ENCODE measurements around the gene HNRNPA0.
"Not testable (repeated sequence)": the region's sequence is repeated elsewhere in the genome, so short reads cannot be mapped to it uniquely, and the experiment has no call there.

HNRNPA0 gene

DNA sequence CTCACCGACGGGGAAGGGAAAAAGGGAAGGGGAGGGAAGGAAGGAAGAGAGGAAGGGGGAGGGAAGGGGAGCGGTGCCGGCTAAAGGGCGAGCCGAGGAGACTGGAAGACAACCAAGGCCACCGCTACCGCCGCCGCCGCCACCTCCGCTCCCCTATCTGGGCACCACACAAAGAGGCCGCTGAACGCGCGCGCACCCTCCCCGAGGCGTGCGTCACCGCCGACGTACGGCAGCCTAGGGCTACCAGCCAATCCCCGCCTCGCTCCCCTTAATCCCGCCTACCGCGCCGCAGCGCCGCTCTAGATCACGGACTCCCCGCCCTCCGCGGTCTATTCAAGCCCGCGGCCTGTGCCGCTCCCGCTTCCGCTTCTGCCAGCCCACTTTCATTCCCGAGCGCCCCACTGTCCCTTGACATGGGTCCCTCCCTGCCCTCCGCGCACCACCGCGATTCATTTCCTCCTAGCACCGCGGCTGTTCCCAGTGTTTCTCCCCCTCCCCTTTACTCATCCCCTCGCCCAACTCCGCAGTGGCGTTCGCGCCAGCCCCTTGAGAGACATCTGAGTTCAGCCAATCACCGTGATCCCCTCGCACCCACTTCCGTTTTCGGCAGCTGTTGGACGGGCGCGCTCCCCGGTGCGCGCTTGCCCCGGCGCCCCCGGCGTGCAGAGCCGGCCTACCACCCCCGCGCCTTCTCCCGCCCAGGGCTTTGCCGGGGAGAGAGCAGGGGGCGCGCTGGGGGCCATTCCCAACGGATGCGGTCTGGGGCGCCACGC lies at the start of gene HNRNPA0:
HNRNPA0 (minus strand) TSS at position 176 of the 773 bp plus-strand sequence. CDS start 297 bp downstream, outside the sequence.
- DNase-seq (ENCODE audit: extremely low spot score, insufficient read length, low read depth) (peak; percentile 87), FAIRE-seq (peak; percentile 94)

DNA sequence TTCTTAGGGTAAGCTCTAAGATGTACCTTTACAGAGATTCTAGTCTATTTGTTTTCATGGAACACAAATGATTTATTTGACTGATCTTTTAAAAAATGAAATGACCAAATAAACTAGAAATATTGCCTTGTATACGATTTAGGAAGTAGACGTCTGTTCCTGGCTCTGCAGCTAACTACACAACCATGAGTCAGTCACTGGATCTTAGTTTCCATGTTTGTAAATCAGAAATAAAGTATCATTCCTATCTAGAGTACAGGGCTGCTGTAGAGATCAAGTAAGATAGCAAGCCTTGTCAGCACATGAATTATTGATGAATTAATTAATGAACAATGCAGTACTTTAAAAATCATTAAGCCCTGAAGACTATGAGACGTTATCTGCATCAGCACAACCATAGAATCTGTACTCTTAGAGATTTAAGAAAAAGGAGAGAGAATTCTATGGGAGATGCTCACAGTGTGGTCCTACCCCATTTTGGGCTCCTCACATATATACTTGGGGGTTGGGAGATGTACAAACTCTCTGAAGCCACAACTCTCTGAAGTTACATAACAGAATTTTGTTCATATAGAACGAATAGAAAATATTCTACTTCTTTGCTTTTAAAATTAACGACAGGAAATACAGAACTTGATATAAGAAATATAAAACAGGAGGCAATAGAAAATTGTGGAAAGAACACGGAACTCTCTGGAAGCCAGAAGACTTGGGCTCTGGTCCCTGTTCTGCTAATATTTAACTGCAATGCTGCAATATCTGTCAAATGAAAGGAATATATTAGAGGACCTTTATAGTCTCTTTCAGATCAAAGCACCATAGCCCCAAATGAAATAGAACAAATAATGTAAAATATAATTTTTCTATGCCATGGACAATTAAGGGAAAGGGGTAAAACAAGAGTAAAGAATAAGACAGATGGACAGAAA lies 48.4 kb upstream of the HNRNPA0 start:
- no peak for FAIRE-seq
- DNase-seq (ENCODE audit: extremely low spot score, insufficient read length, low read depth): no peak

DNA sequence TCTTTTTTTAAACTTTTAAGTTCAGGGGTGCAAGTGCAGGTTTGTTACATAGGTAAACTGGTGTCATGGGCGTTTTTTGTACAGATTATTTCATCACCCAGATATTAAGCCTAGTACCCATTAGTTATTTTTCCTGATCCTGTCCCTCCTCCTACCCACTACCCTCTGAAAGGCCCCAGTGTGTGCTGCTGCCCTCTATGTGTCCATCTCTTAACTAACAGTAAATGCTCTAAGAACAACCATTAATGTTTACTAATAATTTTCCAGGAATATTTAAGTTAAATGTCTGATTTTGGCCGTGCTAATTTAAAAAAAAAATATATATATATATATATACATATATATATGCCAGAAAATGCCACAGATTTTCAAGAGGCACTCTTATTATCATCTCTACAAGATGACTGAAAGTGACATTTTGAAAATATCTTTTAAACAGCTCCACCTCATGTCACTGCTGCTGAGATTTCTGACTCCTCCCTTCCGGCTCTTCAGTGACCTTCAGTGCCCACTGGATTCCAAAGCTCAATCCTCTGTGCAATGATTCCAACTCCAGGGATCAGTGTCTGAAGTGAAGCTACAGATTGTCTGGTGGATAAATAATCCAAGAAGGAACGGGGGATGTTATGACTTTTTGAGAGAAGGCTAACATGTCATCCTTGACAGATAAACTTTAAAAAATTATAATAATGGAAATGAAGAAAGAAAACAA lies 46.7 kb upstream of the HNRNPA0 start:
- DNase-seq (ENCODE audit: extremely low spot score, insufficient read length, low read depth): no peak
- no peak for FAIRE-seq

DNA sequence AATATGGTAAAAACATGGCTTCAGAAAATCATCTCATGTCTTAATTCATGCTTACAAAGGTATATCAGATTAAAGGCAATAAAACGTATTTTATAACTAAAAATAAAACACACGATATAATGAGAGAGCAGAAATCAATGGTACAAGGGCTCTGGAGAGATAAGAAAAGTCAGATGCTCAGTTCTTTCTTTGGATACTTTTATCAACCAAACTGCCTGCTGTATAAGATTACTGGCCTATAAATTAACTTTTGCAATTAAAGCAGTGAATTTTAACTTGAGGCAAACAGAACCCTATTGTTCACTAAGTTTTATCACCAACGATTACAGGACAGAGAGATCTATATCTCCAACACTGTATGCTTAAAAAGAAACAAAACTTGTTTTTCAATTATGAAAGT lies 42.1 kb upstream of the HNRNPA0 start:
- DNase-seq (ENCODE audit: extremely low spot score, insufficient read length, low read depth) (no peak), FAIRE-seq (no peak)

DNA sequence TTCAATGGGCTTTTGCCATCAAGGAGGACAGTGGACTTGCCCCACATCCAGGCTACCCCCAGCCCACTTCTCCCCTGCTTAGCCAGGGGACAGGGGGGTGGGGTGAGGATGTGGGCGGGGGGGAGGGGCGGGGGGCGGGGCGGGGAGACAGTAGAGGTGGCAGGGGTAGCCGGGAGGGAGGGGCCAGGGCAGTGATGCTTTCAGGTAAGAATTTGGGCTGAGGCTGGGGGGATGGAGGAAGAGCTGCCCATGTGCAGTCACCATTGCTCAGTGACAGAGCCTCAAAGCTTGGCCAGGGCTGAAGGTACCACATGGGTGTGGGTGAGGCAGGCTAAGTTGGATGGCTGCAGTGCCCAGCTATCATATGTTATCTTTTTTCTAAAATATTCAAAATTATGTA lies 40.7 kb upstream of the HNRNPA0 start:
- DNase-seq (ENCODE audit: extremely low spot score, insufficient read length, low read depth): no peak
- no peak for FAIRE-seq

DNA sequence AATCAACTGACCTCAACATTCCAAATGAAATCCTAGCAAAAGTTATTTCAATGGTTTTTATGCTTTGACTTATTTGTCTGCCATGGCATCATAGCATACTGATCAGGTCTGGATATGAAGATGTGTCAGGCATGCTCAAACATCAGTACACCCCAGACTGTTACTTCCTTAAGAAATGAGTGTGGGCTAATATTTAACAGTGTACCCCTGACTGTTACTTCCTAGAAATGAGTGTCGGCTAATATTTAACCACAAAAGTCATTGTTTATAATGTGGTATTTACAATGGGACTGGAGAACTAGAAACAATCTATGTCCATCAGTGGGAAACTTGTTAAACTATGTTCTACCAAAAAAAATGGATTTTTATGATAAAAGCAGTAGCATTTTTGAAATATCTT lies 38.1 kb upstream of the HNRNPA0 start:
- DNase-seq (ENCODE audit: extremely low spot score, insufficient read length, low read depth) (peak; percentile 8), FAIRE-seq (peak; percentile 85)

DNA sequence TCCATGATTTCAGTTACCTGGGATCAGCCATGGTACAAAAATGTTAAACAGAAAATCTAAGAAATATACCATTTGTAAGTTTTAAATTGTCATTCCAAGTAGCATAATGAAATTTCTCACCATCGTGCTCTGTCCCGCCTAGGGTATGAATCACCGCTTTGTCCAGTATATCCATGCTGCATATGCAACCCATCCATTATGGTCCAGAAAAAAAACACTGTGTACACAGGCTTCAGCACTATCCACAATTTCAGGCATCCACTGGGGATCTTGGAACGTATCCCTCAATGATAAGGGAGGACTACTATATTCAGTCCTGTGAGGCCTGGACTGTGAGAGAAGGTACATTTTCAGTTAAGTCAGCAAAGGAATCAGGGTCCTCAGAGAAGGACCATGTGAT lies 37.6 kb upstream of the HNRNPA0 start:
- FAIRE-seq (no peak), DNase-seq (ENCODE audit: extremely low spot score, insufficient read length, low read depth) (no peak)

DNA sequence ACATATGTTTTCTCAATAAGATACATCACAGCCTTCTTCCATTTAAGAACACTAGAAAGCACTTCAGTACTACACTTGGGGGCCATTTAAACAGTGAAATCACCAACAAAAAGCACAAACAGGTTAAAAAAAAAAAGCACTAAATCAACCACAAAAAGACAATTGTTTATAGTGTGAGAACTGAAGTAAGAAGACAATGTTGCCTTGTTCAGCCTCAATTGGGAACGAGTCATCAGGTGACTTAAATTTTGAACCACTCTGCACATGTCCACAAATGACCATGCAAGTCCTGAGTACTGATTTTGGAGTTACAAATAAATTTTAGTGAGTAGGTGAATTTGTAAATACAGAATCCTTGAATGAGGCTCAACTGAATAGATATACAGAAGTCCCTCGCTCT lies 37.2 kb upstream of the HNRNPA0 start:
- FAIRE-seq (no peak), DNase-seq (ENCODE audit: extremely low spot score, insufficient read length, low read depth) (no peak)

DNA sequence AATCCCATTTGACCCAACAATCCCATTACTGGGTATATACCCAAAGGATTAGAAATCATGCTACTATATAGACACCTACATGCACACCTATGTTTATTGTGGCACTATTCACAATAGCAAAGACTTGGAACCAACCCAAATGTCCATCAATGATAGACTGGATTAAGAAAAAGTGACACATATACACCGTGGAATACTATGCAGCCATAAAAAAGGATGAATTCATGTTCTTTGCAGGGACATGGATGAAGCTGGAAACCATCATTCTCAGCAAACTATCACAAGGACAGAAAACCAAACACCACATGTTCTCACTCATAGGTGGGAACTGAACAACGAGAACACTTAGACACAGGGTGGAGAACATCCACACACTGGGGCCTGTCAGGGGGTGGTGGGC lies 34.4 kb upstream of the HNRNPA0 start:
- FAIRE-seq; DNase-seq (ENCODE audit: extremely low spot score, insufficient read length, low read depth): not testable (repeated sequence)

DNA sequence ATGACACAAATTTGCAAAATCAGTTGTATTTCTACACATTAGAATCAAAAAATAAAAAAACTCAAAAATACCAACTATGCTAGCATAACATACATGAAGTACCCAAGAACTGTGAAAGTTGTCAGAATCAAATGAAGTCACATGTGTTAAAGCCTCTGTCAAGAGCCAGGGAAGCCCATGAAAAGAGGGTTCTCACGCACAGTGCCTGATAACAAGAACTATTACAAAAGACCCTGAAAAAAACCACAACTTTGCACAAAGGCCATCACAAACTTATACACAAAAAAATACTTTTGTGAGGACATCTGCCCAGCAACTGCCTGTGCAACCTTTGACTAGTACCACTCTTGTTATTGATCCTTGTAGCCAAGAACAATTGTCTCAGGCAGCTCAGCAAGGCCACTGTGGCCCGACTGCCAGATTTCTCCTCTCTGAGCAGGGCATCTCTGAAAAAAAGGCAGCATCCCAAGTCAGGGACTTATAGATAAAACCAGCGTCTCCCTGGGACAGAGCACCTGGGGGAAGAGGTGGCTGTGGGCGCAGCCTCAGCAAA lies 28.9 kb upstream of the HNRNPA0 start:
- DNase-seq (ENCODE audit: extremely low spot score, insufficient read length, low read depth) (no peak), FAIRE-seq (no peak)

DNA sequence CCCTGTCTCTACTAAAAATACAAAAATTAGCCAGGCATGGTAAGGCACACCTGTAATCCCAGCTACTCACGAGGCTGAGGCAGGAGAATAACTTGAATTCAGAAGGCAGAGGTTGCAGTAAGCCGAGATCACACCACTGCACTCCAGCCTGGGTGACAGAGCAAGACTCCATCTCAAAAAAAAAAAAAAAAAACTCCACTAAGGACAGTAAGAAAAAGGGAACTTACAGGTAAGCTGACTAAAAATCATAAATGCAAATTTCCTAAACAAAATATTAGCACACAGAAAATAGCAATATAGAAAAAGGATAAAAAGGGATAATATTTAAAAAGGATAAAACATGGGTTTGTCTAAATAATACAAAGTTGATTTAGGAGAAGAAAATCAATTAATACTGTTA lies 27.9 kb upstream of the HNRNPA0 start:
- no peak for FAIRE-seq
- no peak for DNase-seq (ENCODE audit: extremely low spot score, insufficient read length, low read depth)

DNA sequence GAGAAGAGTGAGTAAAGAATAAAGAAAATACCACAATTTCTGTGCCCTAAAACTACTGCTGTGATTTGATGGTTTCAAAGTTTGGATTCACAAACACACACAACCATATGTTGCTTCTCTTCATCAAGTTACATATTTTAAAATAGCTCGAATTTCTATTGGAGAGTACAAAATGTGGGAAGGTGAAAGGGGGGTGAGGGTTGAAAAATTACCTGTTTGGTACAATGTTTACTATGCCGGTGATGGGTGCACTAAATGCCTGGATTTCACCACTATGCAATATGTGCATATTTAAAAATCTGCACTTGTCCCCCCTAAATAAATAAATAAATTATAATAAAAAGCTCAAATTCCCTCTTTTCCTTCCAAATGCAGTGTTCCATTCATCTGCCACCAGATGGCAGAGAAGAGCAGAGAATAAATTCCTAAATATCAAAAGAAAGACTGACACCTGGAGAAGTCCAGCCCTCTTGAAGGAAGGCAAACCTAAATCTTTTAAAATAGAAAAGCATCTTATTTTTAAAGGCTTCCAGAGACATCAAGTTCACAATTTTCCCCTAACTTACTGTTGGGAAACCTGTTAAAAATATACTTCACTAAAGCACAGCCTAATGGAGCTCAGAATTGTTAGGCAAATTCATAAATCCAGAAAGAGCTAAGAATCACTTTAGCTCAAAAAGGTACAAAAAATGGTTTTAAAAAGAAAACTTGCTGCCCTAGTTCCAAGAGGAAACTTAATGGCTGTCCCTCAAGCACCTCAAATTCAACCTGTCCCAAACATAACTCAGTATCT lies 24.8 kb upstream of the HNRNPA0 start:
- FAIRE-seq: peak; percentile 58
- no peak for DNase-seq (ENCODE audit: extremely low spot score, insufficient read length, low read depth)

DNA sequence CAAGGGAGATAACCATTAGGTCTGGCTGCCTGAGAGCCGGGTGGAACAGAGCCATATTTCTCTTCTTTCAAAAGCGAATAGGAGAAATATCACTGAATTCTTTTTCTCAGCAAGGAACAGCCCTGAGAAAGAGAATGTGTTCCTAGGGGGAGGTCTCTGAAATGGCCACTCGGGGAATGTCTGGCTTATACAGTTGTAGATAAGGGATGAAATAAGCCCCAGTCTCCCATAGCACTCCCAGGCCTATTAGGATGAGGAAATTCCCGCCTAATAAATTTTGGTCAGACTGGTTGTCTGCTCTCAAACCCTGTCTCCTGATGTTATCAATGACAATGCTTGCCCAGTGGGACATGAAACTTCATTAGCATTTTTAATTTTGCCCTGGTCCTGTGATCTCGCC lies 13.8 kb upstream of the HNRNPA0 start:
- not testable (repeated sequence) for FAIRE-seq; DNase-seq (ENCODE audit: extremely low spot score, insufficient read length, low read depth)

DNA sequence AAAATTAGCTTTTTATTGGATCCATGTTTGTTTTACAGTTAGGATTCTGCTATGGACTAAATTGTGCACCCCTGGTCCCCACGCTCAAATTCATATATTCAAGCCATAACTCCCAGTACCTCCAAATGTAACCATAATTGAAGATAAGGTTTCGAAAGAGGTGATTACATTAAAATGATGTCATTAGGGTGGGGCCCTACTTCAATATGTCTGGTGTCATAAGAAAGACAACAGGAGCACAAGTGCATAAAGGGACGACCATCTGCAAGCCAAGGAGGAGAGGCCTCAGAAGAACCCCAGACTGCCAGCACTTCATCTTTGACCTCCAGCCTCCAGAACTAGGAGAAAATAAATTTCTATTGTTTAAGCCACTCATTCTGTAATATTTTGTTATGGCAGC lies 7.4 kb upstream of the HNRNPA0 start:
- DNase-seq (ENCODE audit: extremely low spot score, insufficient read length, low read depth) (no peak), FAIRE-seq (no peak)

DNA sequence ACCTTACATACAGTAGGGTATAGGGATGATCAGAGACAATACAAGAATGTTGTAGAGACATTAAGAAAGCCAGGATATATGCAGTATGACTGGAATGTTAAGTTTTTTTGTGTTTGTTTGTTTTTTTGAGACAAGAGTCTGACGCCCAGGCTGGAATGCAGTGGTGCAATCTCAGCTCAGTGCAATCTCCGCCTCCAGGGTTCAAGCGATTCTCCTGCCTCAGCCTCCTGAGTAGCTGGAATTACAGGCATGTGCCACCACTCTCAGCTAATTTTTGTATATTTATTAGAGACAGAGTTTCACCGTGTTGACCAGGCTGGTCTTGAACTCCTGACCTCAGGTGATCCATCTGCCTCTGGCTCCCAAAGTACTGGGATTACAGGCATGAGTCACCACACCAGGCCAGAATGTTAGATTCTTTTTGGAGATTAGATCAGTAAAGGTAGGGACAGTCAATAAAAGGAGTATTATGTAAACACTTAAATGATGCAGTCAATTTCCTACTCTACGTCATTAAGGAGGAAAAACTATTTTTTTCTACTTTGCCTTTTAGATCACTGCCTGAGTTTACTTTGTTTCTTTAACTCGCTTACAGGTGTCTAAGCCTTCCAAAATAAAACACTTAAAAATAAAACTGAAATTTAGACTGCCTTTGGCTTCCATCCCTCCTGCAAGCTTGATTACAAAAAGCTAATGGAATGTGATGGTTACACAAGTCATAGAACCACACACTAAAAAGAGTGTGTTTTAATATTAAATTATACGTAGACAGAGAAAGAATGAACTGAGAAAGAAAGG lies 6.8 kb upstream of the HNRNPA0 start:
- no peak for FAIRE-seq
- DNase-seq (ENCODE audit: extremely low spot score, insufficient read length, low read depth): no peak

DNA sequence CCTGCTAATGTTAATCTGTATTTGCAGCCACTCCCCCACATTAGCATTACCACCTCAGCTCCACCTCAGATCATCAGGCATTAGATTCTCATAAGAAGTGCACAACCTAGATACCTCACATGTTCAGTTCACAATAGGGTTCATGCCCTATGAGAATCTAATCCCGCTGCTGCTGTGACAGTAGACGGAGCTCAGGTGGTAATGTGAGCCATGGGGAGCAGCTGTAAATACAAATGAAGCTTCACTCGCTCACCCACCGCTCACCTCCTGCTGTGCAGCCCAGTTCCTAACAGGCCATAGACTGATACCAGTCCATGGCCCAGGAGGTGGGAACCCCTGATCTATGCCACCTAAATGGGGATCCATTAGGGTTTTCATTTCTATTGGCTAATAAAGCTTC lies 6.1 kb upstream of the HNRNPA0 start:
- DNase-seq (ENCODE audit: extremely low spot score, insufficient read length, low read depth) (no peak), FAIRE-seq (no peak)

DNA sequence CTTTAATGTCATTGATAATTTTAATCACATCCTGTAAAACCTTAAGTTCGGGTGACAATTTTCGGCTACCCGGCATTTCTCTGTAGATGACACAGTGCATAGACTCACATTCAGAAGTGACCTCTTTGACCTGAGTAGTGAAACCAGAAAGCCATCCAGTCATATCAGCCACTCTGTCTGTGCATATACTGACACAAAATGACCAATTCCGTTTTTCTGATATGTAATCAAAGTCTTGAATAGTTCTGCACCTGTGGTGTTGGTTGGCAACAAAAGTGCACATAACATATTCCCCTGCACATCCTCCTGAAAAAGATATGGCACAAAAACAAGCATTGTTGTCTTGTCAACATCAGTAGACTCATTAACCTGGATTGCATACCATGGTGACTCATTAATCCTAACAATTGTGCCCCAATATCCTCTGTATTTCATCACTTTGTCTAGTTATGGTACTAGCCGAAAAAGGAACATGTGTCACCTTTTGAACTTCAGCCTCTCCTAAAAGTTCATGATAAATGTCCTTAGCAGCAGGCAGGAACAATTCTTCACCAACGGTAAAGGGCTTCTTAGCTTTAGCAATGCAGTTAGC lies 4.6 kb upstream of the HNRNPA0 start:
- FAIRE-seq (peak; percentile 93), DNase-seq (ENCODE audit: extremely low spot score, insufficient read length, low read depth) (no peak)

DNA sequence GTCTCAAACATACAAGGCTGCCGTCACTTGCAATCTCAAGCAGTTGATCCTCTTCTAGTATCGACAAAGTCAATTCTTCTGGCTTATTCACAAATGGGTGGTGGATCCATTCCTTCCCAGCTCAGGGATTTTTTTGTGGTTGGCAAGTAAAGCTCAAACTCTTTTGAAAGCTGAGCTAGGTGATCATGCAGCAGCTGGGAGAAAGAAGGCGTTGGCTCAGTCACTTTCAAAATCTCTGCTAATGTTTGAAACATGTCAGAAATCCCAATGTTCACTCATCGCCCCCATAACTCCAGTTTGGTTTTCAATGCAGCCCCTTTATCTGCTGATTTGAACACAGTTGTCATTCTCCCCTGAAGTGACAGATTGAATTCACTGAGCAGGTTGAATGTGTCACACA lies 4.0 kb upstream of the HNRNPA0 start:
- DNase-seq (ENCODE audit: extremely low spot score, insufficient read length, low read depth) (no peak), FAIRE-seq (no peak)
